Loucy (cell line): ENCODE measurements around the gene DOCK9.

ENCODE experiments used
- EZH2phosphoT487 ChIP-seq: fragments of 200-600 bp; IDR thresholded peaks from 2 replicates; pipeline ENCODE4 v1.6.1; 2018; ENCODE audit warnings: antibody characterized with exemption, mild to moderate bottlenecking, moderate library complexity, borderline replicate concordance
- TF ChIP-seq, protein P1 (sequence below): fragments of 200-600 bp; sonication (generic); conservative IDR thresholded peaks from 2 replicates; pipeline ENCODE4 v1.5.1; 2014; ENCODE audit warnings: mild to moderate bottlenecking, antibody characterized with exemption, low read length

DNA sequence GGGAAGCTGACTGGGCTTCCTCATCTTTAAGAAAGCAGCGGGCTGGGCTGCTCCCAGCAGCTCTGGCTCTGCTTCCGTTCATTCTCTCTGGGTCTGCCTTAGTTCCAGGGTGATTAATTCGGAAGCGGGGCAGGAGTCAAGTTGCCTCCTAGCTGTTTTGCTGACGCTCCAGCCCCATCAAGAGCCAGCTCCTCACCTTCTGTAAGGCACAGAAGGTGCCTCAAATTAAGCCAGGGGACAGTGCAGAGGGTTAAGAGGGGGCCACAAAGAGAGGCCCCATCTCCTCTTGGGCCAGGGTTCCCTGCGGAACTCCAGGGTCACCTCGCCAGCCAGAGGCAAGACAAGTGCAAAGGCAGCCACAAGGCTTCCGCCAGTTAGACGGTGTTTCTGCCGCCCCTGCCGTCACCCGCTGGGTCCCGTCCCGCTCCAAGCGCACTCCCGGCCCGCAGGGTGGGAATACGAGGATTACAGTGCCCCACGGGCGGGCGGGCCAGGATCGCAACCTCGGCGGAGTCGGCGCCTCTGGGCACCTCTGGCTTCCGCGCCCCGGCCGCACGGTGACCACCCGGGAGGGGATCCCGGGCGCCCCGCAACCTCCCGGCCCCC lies 225.9 kb downstream of the DOCK9 start:
- TF ChIP-seq, protein P1, sequence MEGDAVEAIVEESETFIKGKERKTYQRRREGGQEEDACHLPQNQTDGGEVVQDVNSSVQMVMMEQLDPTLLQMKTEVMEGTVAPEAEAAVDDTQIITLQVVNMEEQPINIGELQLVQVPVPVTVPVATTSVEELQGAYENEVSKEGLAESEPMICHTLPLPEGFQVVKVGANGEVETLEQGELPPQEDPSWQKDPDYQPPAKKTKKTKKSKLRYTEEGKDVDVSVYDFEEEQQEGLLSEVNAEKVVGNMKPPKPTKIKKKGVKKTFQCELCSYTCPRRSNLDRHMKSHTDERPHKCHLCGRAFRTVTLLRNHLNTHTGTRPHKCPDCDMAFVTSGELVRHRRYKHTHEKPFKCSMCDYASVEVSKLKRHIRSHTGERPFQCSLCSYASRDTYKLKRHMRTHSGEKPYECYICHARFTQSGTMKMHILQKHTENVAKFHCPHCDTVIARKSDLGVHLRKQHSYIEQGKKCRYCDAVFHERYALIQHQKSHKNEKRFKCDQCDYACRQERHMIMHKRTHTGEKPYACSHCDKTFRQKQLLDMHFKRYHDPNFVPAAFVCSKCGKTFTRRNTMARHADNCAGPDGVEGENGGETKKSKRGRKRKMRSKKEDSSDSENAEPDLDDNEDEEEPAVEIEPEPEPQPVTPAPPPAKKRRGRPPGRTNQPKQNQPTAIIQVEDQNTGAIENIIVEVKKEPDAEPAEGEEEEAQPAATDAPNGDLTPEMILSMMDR: no peak
- TF ChIP-seq EZH2phosphoT487: no peak
